NCI-H1417 treated with DMSO at 0.1 percent for 48 hours (cell line): ENCODE measurements around the gene CNTN6.
"Not testable (repeated sequence)": the region's sequence is repeated elsewhere in the genome, so short reads cannot be mapped to it uniquely, and the experiment has no call there.

Experiments
- DNase-seq: peaks from one replicate; lab custom pipeline; 2025; lab: John Stamatoyannopoulos, UW

CNTN6 gene

DNA sequence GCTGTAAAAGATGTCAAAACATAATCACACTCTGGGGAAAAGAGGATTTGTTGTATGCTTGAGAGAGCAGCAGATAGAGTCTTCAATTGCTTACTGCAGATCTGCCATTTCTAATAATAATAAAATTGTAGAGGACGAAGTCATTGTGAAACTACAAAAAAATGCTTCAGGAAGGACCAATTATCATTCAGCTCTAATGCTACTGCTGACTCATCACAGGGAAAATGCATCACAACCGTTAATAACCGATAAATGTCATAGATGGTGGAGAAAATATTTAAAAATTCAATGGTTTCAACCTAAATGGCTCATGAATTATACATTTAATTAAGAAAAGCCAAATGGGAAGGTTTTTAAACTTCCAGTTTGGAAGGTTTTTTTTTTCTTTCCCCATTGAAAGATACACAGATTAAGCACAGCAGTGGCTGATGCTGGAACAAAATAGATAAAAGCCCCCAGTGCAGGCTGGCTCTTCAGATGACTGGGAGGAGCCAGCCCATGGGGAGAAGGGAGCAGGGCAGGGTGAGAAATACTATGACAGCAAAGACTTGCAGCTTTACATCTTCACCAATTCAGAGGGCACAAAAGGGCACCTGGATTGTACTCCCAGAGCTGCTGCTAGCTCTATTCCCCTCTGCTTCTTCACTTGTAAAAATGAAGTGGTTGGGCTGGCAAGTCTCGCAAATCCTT lies 196.1 kb downstream of the CNTN6 start:
- no peak for DNase-seq

DNA sequence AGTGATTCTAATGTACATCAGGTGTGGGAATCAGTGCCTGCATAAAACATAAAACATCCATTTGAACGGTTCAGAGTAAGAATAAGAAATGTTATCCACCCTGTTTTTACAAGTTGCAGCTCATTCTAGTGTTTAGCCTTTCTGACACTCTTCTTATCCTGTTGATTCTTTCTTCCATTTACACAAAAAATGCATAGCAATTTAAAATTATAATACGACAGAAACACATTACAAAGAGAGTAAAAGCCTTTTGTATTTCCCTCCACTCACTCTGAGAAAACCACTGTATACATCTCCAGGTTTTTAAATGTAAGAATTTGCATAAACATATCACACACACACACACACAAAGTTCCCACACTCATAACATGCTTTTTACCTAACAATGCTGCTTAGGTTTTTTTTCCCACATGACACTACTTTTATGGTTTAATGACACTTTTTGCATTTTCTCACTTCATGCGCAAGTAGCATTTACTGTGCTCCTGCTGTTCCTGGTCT lies 199.8 kb downstream of the CNTN6 start:
- DNase-seq = no peak

DNA sequence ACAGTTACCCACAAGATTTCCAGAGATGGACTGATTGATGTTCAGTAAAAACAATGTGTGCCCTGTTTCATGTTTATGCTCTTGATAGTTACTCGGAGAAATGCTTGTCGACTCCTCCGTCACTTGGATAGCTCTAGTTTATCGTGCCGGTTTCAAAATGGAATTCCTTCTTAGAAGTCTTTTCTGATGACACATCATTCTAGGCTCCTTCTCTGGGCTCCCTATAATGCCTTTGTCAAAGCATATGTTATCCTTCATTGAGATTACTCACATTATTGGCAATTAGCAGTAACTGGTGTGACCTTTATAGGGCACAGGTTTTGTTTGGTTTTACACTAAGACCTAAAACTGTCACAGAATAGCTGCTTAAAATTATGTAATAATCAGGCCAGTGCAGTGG lies 201.8 kb downstream of the CNTN6 start:
- DNase-seq = no peak

DNA sequence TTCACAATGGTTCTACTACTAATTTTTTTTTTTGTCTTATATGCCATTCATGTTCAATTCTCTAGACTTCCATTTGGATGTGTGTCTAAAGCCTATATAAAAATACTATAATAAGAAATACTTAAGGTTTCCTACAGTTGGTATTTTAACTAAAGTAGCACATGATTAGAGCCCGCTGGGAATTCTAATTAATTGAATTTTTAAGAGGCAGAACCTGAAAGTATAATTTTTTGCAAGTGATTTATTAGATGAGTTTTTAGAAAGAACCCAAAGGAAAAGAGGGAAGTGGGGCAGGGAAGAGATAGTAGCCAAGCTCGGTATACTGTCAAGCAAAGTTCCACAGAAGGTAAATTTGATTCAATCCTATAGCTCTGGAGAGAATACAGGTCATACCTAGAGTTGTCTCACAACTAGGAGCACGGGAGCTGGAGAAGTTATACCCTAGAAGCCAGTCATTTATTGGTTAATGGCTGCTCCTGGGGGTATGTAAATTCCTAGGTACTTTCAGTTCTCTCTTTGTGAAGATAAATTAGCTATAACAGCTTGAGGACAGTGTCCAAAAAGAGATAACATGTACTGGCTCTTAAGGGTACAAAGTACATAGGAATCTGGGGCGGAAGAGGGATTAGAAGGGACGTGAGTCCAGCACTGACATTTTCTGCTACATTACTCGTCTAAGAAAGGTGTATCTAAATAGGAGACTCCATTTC lies 225.6 kb downstream of the CNTN6 start:
- DNase-seq = no peak

DNA sequence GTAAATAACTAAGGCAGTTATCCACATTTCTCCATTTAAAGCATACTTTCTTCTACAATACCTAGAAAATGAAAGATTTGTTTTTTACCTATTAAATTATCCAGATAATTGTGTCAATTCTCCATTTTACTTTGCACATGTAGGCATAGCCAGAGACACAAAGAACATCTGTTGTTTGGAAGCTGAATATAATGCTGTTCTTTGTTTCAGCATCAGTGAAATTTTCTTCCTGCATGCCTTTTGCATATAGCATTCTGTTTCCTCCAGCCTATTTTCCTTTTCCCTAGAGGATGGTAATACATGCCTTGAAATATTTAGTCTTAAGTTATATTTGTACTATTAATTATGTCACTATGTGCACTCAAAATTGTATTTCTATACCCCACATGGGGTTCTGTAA lies 233.7 kb downstream of the CNTN6 start:
- no peak for DNase-seq

DNA sequence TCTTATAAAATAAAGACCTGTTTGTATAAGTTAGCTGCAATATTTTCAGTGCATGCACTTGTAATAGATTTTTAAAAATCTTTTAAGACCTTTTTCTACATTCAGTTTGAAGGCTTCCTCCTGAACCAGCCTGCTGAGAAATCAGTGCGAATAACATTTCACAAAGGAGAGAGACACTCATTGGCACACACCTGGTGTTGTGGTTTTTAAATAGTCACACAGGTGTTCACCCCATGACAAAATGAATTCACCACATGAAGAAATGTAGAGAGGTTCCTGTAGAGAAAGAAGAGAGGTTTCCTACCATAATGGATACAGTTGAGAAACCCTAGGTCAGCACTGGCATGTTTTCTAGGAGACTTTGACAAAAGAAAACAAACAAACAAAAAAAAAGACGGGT lies 237.3 kb downstream of the CNTN6 start:
- DNase-seq = no peak

DNA sequence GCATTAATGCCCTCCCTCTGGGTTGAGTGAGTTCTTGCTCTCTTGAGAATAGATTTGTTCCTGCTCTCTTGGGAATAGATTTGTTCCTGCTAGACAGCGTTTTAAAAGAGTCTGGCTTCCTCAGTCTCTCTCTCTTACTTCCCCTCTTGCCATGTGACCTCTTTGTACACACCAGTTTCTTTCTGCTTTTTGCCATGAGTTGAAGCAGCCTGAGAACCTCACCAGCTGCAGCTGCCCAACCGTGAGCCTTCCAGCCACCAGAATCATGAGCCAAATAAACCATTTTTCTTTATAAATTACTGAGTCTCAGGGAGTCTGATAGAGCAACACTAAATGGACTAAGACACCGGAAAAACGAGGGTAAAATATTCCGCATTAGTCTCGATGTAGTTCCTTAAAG lies 253.6 kb downstream of the CNTN6 start:
- no peak for DNase-seq

DNA sequence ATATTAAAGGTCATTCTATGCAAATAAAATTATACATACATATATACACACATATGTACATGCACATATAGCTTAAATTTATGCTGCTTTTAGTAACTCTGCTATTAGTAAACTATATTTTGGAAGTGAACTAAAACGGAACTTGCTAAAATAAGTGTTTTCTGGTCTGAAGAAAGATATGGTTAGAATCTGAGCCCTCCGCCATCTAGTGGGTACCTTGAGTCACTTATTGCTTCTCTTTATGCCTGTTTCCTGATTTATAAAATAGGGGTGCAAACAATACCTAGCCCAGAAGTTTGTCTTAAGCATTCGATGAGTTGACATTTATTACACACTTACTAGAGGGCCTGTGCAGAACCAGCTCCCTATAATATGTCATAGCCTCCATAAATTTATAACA lies 255.7 kb downstream of the CNTN6 start:
- DNase-seq = no peak

DNA sequence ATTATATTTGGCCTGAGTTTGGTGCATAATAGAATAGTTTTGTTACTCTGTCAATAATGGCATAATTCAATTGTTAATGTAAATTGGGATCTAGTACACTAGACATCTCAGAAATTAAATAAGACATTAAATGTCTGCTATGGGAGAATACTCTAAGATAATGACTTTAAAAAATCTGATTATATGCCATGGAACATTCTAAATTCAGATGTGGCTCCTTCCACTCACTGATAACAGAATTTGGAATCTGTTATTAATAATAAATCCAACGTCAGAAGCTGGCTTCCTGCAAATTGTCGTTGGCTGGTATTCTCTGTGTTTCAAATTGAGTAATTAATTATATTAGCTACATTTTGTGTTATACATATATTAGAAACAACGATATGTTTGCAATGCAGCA lies 258.1 kb downstream of the CNTN6 start:
- DNase-seq = no peak

DNA sequence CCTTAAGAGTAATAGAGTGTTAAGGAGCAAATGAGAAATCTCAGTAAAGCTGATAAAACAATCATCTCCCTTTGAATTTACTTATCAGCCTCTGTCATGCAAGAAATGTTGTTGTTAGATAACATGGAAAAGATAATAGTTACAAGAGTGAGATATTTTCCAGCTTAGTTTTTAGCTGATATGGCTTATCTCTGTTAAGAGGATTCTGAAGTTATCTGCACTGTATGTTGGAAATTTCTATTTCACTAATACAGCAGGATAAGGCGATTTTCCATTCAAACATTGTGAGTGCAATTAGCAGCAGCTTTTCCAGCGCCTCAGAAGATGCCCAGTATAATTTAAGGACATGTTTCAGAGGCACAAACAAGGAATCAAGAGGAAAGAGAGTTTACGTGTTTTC lies 262.9 kb downstream of the CNTN6 start:
- no peak for DNase-seq

DNA sequence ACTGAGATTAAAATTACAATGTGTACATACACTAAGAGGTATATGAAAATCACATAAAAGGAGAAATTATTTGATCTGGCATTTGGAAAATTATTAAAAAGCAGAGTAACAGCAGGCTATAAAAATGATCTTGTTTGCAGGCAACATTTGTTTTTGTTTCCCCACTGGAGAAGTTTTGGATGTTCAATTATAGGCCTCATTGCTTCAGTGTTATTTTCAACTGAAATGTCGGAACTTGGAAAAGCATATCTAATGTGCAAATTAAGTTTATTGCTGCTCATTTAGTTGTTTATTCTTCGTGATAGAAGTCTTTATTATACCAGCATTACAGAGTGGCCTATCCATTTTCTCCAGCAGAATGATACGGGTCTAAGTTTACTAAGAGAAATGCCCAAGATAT lies 263.3 kb downstream of the CNTN6 start:
- no peak for DNase-seq

DNA sequence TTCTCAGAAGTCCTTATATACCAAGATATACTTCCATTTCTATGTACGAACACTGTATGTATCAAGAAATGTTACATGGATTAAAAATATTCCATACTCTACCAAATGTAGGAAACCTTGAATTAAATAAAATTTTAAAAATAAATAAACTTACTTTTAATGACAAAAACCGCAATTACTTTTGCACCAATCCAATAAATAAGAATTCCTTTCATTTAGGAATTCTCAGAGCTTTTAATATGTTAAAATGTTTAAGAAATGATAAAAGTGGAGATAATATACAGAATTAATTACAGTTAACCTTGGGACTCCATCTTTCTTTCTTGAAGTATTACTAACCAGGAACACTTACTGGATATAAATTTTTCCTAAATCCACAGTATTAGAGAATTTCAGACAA lies 272.7 kb downstream of the CNTN6 start:
- DNase-seq = no peak

DNA sequence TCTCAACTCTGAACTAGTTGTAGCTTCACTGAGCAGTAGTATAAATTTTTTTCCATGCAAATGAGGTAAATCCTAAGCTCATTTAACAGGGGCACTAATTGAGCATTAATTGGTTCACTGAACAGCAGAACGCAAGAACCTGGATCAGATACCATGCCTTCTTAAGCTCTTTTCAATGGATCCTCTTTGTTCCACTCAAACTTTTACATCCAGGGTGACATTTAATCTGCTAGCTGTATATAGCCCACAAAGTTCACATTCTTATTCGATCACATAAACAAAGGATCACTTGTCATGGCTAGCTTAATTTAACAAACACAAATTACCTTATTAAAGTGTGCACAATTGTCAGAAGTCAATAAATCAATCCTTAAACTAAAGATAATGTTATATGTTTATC lies 281.6 kb downstream of the CNTN6 start:
- DNase-seq = no peak

DNA sequence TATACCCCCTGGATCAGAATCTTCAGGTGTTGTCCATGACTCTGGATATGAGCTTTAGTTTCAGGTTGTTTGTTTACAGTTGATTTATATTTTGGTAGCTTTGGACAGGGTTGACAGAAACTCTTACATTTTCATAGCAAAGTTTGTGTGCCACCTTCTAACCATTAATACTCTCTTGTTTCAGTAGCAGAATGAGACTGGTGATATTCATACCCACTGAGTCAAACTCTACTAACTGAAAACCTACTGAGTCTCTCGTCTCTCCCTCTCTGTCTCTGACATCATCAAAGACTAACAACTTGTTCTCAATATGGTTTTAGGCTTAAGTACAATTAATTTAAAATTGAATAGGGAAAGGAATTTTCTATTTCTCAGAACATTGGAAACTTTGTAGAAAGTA lies 282.3 kb downstream of the CNTN6 start:
- DNase-seq = no peak

DNA sequence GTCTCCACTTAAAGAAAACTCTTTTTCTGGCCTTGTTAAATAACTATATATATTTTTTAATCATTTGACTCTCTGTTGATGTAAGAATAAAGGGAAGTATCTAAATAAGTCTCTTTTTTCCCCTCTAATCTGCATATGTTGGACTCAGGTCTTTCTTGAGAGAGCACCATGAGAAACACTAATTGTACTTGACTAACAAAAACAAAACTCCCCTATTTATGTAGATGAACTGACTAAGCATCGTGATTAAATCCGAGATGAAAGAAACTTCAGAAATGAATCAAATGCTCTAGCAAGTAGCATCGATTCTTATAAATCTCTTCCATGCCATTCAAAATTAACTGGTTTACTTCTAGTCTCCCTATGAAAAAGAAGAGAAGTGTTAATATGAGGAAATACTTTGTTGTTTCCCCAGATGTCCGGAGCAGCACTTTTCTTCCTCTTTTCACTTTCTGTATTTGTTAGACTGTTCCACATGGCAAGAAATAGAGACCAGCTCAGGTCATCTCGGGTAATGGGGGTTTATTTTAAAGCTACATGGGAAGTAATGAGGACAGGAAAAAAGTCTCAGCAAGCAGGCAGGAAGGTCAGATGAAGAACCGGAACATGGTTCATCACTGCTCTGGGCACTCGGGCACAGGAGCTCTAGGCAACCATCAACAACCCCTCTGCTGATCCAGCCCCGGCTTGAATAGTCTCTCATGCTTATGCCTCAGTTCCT lies 288.3 kb downstream of the CNTN6 start:
- no peak for DNase-seq

DNA sequence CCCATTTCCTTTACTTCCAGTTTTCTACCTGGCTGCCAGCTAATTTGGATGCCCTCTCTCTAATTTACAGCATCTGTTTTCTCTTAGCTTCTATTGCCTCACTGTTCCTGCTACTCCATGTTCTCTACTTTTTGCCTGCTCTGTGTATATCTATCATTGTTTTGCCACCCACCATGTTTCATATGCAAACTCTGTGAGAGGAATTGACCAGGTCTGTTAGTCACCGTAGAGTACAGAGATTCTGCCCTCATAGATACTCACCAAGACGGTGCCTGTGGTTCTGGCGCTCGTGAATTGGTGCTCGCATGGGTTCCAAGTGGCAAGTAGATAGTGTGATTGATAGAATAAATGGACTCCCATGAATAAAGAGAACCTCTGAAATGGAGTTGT lies 288.8 kb downstream of the CNTN6 start:
- DNase-seq = no peak

DNA sequence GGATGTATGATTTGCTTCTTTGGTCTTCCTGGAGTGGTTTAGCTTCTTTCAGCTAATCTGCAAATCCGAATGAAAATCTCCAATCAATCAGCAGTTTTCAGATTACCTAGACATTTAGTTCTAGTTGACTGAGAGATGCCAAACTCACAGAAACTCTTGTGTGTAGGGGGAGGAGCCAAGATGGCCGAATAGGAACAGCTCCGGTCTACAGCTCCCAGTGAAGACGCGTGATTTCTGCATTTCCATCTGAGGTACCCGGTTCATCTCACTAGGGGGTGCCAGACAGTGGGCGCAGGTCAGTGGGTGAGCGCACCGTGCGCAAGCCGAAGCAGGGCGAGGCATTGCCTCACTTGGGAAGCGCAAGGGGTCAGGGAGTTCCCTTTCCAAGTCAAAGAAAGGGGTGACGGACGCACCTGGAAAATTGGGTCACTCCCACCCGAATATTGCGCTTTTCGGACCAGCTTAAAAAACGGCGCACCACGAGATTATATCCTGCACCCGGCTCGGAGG lies 294.6 kb downstream of the CNTN6 start:
- not testable (repeated sequence) for DNase-seq

DNA sequence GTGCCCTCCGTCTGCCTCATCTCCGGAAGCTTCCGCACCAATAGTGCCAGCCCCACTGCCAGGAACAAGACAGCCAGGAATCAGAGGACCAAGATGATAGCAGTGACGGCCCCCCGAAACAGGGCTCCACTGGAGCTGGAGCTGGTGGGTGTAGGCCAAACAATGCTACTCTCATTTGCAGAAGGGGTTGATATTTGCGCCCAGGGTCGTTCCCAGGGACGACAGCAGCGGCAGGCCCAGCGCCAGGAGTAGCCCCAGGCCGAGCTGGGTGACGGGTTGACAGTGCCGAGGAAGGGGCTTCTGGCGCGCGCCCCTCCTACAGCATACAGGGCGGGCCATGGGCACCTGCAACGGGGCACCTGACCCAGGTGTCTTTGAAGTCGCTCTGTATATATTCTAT lies 301.4 kb downstream of the CNTN6 start:
- no peak for DNase-seq

DNA sequence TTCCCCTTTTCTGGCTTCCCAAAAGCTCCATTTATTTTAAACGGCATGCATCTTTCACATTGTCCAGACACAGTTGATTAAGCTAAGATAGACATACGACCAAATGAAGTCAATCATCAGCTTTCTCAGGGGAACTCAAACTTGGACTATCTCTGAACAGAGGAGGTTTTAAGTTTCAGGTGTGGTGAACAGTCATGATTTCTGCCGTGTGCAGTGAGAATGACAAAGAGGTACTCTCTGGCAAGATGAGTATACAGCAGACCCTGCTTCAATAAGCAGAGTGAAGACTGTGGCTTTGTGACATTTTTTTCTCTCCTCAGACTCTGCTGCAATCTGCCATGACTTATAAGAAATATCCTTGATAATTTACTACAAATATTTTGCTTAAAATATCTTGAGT lies 307.7 kb downstream of the CNTN6 start:
- DNase-seq = no peak

DNA sequence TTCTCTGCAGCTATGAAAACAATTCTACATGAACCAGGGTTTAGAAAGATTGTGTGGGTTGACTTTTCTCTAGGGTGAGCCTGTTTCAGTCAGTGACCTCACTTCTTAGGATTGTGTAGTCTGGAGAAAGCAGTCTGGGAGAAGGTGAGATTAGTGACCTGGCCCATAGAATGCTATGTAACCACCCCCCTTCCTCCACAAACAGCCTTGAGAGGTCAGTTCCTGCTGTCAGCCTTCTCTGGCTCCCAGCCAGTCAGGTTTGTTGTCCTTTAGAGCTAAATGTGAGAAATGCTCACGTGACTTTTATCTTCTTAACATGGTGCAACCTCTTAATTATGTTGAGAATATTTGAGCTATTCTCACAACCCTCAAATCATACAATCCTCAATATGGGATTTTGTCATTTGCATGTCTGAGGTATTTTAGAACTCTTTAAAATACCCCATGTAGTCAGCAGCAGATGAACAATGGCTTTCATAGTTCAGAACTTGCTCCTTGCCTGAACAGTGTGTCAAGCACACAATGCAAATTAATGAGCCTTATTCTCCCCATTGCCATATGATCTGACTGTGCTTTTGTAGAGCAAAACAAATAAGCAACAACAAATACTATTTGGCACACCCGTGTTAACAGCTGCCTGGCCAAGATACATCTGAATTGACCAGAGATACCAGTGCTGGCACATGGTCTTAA lies 311.6 kb downstream of the CNTN6 start:
- DNase-seq = no peak

DNA sequence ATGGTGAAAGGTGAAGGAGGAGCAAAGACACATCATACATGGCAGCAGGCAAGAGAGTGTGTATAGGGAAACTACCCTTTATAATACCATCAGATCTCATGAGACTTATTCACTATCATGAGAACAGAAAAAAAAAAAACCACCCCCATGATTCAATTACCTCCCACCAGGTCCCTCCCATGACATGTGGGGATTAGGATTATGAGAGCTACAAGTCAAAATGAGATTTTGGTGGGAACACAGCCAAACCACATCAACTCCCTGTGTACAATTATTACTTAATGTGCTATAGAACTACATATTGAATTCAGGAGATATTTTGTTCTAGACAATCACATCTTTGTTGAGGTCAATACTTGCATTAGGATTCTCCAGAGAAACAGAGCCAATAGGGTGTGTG lies 313.4 kb downstream of the CNTN6 start:
- DNase-seq = no peak

DNA sequence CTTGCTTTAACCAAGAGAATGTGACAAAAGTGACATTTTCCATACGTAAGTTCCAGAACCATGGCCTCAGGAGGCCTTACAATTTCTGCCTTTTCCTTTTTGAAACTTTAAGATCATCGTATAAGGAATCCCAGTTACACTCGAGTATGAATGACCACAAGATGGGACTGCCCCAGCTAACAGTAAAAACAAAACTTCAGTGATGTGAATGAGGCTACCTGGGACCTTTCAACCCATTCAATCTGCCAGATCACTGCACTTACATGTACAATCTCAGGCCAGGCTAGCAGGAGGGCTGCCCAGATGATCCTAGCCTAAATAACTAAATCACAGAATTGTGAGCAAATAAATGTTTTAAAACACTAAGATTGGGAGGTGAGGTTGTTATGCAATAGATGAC lies 328.8 kb downstream of the CNTN6 start:
- DNase-seq = no peak
